CD4-positive, alpha-beta T cell treated with Interleukin-17A for 4 hours (primary cell): Measurements from ENCODE around the gene NXPH2.
"Not testable (repeated sequence)": the region's sequence is repeated elsewhere in the genome, so short reads cannot be mapped to it uniquely, and the experiment has no call there.

Experiments
- DNase-seq: peaks from one replicate; pipeline ENCODE4 v3.0.0-alpha.2; 2020; ENCODE audit warnings: mixed read lengths

The NXPH2 gene

DNA sequence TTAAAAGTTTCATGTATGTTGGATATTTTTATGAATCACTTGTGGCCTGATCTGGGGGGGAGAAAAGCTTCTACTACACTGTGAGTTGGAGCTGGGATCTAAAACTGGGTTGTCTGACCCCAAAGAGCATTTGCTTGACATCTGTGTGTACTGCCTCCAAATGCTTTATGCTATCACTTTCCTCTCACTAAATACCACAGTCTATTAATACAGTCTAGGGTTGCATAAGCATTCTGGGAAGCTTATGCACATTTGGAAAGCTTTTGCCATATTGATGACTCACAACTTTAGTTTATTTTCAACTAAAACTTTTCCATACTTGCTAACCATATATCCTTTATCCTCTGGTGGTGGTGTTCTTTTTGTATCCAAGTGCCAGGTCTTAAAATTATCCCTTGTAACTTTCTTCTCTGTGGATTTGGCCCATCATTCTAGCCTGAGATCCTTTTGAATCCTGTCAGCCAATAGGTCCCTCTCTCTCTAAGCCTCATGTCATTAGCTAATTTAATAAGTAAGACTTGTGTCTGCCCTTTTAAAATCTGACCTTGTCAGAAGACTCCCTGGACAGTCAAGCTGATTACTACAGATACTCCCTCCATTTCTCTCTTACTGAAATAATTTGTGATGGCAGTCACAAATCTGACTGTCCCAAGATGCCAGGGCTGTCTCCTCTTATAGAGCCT, 72.7 kb downstream of the NXPH2 start:
- no peak for DNase-seq

DNA sequence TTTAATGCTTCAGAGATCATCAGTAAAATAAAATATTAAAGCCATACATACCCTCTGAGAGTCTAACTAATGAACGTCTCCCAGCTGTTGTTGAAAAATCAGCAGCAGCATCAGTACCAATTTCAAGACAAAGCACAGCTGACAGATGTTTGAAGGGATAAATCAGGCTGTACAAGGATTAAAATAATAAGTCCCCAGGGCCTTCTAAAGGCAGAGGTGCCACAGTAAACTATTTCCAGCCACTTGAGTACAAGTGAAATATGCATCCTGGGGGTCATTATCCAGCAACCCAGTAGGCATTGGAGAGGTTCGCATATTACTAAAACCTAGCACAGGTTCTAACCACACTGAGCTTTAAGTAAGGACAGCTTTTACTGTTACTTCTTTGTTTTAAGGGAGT, 76.9 kb downstream of the NXPH2 start:
- DNase-seq: no peak

DNA sequence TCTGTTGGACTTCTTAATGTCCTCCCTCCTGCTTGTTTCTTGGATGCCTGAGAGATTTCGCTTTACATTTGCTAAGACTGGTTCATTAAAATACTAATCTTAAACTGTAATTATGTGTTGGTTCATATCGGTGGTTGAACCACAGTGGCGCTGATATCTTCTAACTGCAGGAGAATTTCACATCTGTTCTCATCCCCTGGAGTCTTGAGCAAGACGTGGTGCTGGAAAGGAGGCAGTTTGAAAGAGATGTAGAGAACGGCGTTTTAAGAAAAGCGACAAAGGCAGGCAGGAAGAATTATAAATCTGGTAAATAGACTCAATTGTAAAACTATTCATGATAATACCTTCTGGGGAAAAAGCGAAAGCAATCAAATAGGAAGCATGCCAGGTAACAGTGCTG, 79.5 kb downstream of the NXPH2 start:
- DNase-seq: no peak

DNA sequence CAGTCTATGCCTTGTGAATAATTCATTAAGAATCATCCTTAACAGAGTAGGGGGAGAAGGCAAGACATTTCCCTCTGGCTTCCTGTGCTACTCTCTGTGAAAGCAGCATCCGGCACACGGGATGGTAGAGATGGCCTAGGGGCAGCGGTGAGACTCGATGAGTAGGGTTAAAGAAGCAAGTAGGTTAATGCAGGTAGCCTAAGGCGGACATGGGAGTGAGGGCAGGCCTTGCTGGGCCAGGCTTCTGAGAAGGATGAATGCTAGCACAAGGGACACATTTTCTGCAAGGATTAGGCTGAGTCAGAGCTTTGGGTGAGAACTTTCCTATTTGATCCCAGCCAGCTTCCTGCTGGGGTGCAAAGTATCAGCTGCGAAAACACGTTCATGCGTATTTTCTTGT, 80.8 kb downstream of the NXPH2 start:
- no peak for DNase-seq

DNA sequence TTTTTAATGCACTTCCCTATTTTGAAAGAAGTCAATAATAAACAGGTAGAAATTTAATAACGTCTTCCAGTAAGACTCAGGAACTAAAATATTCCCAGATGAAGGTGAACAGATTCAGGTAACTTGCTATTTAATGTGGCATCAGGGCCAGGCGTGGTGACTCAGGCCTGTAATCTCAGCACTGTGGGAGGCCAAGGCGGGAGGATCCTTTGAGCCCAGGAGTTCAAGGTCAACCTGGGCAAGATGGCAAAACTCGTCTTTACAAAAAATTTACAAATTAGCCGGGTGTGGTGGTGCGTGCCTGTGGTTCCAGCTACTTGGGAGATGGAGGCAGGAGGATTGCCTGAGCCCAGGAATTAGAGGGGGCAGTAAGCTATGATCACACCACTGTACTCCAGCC, 81.8 kb downstream of the NXPH2 start:
- DNase-seq: no peak

- no peak for DNase-seq
These were observed 88.5 kb downstream of the NXPH2 start for GRCh38 chr2:138691667-138692066.

- DNase-seq: no peak
These were observed 90.5 kb downstream of the NXPH2 start for GRCh38 chr2:138689705-138690104.

GRCh38 chr2:138682163-138682562, 98.0 kb downstream of the NXPH2 start:
- DNase-seq: no peak

DNA sequence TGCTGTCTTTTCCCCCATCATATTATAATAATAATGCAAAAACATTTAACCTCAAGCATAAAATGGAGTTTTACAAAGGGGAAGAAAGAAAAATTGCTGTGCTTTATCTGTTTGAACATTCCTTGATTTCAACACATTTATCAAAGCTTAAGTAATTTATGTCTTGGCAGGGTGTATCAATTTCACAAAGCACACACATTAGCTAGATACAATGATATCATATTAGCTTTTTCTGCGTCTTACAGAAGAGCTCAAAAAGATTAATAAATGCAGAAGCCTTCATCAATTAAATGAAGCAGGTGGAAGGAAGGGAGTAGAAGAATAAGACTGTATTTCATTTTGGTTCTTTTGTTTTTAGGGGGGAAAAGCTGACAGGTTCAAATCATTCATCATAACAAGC, 103.0 kb downstream of the NXPH2 start:
- DNase-seq: no peak

DNA sequence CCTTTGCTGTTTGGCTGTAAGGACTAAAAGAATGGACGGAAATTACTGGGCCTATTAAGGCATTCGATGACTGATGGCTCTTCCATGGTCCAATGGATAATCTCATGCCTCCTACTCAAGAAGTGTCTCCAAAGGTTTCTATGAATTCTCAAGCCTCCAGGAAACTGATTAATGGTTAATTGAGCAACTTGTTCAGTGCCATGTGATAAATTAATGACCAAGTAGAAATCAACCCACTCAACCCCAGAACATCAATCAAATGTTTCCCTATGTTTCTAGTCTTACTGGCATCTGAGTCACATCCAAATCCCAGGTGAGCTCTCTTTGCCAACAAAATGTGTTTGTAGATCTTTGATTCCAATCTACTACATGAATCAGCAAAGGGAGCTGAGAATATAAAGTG, 103.6 kb downstream of the NXPH2 start:
- no peak for DNase-seq

GRCh38 chr2:138671566-138671965, 108.6 kb downstream of the NXPH2 start:
- DNase-seq: no peak

DNA sequence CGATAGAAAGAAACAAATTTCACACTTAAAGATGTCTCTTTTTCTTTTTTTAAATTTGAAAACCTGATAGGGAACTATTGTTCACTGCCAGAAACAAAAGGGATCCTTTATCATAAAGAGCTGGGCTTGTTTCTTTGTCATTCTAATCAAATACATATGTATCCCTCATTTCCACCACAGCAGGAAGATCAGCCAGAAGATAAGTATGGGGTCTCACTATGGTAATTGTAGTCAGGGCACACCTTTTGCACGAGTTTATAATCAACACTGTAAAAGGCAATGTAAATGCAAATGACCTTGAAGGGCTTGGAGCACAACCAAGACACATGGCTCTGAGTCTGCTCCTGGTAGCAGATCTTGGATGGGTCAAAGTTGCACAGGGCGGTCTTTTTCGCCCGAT, 109.5 kb downstream of the NXPH2 start:
- no peak for DNase-seq

- DNase-seq: no peak
These were observed 114.3 kb downstream of the NXPH2 start for GRCh38 chr2:138665937-138666336.

DNA sequence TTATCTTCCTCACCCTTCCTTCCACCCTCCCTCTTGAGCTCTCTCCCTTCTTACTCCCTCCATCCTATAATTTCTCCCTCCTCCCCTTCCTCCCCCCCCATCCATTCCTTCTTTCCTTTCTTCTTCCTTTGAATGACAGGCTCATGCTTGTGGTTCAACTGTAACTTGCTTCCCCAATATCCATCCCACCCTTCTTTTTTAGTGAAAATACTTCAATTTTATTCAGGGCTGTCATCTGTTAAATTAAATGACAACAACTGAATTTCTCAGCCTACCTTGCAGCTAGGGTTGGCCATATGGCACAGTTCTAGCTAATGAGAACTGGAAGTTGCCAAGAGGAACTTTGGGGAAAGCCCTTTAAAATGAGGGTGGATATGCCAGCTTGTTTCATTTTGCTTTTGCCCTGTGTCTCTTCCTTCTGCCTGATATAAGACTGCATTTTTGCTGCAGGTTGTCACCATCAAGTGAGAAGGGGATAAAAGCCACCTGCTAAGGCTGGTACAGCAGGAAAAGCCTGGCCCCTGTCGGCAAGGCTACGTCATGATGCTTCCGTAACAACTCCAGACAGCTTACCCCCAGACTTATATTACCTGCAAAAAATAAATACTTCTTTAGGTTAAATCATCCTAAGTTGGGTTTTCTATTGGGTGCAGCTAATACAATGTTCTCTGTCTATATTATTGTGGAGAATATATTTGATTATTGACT, 121.8 kb downstream of the NXPH2 start:
- DNase-seq: no peak

- DNase-seq: no peak
These were observed 126.0 kb downstream of the NXPH2 start for GRCh38 chr2:138654146-138654545.

GRCh38 chr2:138652378-138652777, 127.8 kb downstream of the NXPH2 start:
- DNase-seq: no peak

GRCh38 chr2:138649571-138649970, 130.6 kb downstream of the NXPH2 start:
- DNase-seq: no peak

DNA sequence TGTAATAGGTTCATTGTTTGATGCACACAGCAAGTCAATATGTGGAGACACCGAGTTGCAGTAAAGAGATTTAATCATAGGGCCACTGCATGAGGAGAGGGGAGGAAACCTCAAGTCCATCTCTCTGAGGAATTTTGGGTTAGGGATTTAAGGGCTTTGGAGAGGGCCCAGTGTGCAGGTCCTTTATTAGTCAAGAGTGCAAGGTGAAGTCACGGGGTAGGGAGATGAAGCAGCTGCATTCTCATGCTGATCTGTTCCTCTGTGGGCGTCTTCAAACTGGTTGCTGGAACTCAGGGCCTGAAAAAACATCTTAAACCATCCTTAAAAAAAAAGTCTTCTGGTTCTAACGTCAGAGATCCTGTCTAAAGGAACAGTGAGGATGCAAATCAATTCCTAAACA, 131.6 kb downstream of the NXPH2 start:
- DNase-seq: no peak

DNA sequence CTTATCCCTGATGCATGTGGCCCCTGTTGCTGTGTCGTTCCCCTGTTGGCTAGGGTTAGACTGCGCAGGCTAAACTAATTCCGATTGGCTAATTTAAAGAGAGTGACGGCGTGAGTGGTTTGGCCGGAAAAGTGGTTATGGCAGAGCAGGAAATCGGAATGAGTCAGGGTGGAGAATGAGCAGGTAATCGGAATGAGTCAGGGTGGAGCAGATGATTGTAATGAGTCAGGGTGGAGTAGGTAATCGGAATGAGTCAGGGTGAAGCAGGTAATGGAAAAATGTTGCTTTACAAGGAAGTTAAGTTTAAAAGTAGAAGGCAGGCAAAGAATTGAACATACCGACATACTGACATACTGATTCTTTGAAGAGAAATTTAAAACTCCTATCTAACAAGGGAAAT, 135.4 kb downstream of the NXPH2 start:
- not testable (repeated sequence) for DNase-seq

DNA sequence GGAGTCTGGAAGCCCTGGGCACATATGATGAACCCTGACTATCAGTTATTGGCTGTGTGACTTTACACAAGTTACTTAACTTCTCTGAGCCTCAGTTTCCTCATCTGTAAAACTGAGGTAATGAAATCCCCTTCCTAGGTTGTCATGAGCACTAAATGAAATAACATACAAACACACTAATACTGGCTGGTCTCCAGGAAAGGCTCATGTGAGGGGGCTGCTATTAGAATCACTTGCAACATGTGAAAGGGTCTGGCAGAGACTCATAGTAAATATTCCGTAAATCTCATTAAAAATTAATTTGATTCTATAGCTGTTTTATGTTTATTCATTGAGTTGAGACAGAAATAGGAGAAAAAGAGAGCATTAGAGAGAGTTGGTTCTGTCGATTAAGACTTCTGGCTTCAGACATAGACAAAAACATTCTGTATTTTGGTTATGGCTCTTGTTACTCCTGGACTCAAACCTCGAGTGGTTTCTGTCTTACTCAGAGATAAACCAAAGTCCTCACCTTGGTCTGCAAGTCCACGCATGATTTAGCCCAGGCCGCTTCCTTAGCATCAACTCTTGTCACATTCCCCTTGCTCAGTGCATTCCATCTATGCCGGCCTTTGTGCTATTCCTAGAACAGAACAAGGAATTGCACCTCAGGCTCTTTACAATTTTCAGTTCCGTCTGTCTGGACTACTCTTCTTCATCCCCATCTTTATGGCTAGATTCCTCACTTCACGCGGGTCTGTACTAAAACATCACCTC, 139.1 kb downstream of the NXPH2 start:
- DNase-seq: no peak

DNA sequence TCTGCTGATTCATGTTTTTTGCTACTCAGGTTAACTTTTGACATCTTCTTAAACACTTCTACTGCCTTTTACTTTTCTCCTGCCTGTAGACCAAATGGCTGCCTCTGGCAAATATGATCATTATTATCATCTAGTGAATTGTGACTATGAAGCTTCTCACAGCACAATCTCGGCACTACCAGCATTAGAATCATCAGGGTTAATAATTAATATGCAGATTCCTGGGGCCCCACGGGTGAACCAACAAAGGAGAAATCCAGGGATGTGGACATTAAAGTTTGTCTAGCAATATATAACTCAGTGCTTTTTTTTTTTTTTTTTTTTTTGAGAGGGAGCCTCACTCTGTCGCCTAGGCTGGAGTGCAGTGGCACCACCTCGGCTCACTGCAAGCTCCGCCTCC, 142.5 kb downstream of the NXPH2 start:
- no peak for DNase-seq

GRCh38 chr2:138637061-138637460, 143.1 kb downstream of the NXPH2 start:
- DNase-seq: no peak

DNA sequence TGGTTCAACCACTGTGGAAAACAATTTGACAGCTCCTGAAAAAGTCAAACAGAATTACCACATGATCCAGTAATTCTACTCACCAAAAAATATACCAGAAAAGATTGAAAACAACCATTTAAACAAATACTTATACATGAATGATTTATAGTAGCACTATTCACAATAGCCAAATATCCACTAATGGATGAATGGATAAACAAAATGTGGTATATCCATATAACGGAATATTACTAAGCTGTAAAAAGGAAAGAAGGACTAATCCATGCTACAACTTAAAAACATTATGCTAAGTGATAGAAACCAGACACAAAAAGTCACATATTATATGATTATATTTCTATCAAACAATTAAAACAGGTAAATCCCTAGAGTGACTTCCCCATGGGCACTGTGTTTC, 147.1 kb downstream of the NXPH2 start:
- DNase-seq: no peak

GRCh38 chr2:138632066-138632620, 148.0 kb downstream of the NXPH2 start:
- no peak for DNase-seq
